Kidney (tissue), 14 donors: ENCODE data around the gene VHLL. TPM values are rescaled to one million over a fixed set of nuclear protein-coding genes. Genes with fewer than 3 reads are reported as not detected.

Experiments
- DNase-seq, 5 donors: peaks; one replicate each; pipeline ENCODE4 v3.0.0-alpha.2; 2013 to 2020
- FAIRE-seq: peaks from 2 replicates; lab custom pipeline; 2012; peaks lifted over from hg19 to GRCh38; lab: Jason Lieb, UNC
- H3K27ac ChIP-seq, 2 donors: one replicate each; pipeline ENCODE4 v1.7.0; 2013; ENCODE audit warnings: low read depth in 2 of 2, low read length in 2 of 2, inconsistent platforms in 1 of 2
- H3K27me3 ChIP-seq: one replicate; pipeline ENCODE4 v1.7.1; 2013; ENCODE audit warnings: low read length, inconsistent platforms; ENCODE audit not compliant: control insufficient read depth, insufficient read depth
- H3K36me3 ChIP-seq, 3 donors: one replicate each; pipeline versions ENCODE4 v1.7.0 to v1.7.1; 2013; ENCODE audit warnings: low read length in 3 of 3, control low read depth in 1 of 3, inconsistent platforms in 1 of 3; ENCODE audit not compliant: insufficient read depth in 3 of 3, control insufficient read depth in 2 of 3
- H3K4me1 ChIP-seq, 3 donors: one replicate each; pipeline versions ENCODE4 v1.7.0 to v1.7.1; 2013; ENCODE audit warnings: low read length in 3 of 3, inconsistent platforms in 1 of 3, low read depth in 1 of 3; ENCODE audit not compliant: control insufficient read depth in 2 of 3, insufficient read depth in 2 of 3
- H3K4me3 ChIP-seq, 3 donors: one replicate each; pipeline versions ENCODE4 v1.7.0 to v1.8.1; 2013; ENCODE audit warnings: low read length in 3 of 3, control low read depth in 1 of 3, inconsistent platforms in 1 of 3
- H3K9ac ChIP-seq, 3 donors: one replicate each; pipeline versions ENCODE4 v1.7.0 to v1.7.1; 2013; ENCODE audit warnings: low read length in 3 of 3, control low read depth in 1 of 3, inconsistent platforms in 1 of 3
- H3K9me3 ChIP-seq, 3 donors: one replicate each; pipeline versions ENCODE4 v1.7.0 to v1.7.1; 2013; ENCODE audit warnings: low read length in 3 of 3, control low read depth in 1 of 3, inconsistent platforms in 1 of 3; ENCODE audit not compliant: control insufficient read depth in 2 of 3, insufficient read depth in 1 of 3
- intact Hi-C: fragments of 100-400 bp; cut with DNase I; formaldehyde crosslinking; loops from one replicate; pipeline ENCODE4 v1.11.1; 2022
- polyA plus RNA-seq: library from polyadenylated mRNA; stranded (reverse); fragments of 350-450 nt; fragmentation: Illumina TruSeq; extraction: RNeasy Lipid Tissue Mini Kit (QIAGEN cat#74804); gene quantifications from one replicate; pipeline ENCODE4 v1.2.3, GENCODE V29; 2014; ENCODE audit warnings: low read depth, low replicate concordance; ENCODE audit not compliant: insufficient read depth
- total RNA-seq: library from RNA; stranded (reverse); fragmentation: NEBNext Ultra II Directional; extraction: Animal tissue kit (Norgen Biotek cat#: 25700); gene quantifications from one replicate; pipeline ENCODE4 v1.2.1, GENCODE V29; 2021
- TF ChIP-seq, protein P1 (sequence below): IDR thresholded peaks from 3 replicates; pipeline ENCODE4 v1.5.1; 2012; ENCODE audit warnings: mild to moderate bottlenecking, moderate library complexity, borderline replicate concordance; ENCODE audit not compliant: insufficient read depth; ENCODE audit errors: extremely low read depth
- donor health status: control.
- donor health status: control.
- donor health status: control.
- donor health status: control.
- donor health status: control.
- donor health status: DM: yes; HTN: yes; CAD: no.
- donor health status: Normal renal cell carcinoma (clear cell type).

VHLL gene
- total and polyA plus RNA-seq, 2 donors from 2014 or later, result not detected

DNA sequence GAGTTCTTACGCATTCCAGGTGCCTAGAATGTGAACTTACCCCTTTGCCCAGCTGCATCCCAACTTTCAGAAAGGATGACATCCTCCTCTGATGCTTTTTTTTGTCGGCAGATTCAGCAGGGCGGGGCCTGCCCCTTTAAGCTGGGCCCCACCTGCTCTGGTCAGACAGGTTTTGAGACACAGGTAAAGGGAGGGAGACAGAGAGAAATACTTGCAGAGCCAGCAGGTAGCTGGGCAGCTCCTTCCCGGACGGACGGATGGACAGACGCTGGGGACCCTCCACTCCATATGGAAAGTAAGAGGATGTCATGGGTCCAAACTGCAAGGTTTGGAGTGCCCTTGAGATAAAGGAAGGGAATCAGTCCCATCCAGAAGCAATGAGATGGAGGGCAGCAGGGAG lies 15.0 kb downstream of the VHLL start, which contains the start of gene TMEM79:
TSS of gene TMEM79 (plus strand) at position 214 of the 400 bp plus-strand sequence. CDS start 902 bp downstream, outside the sequence.
- Histone ChIP-seq H3K36me3 (peaks cover 0 to 5% (median 2%) of the 10 kb centered on the region in 3 donors), H3K4me3 (peak within 1 kb of the TSS; percentile 93 to 99 (median 98)), H3K4me1 (peaks cover 0 to 21% (median 18%) of the 10 kb centered on the region in 3 donors), H3K27ac (peak within 1 kb of the TSS in 1 of 2 donors; percentile 92), H3K9me3 (no peaks in the 10 kb centered on the region), H3K9ac (peak within 1 kb of the TSS; percentile 64 to 98 (median 78)), H3K27me3 (no peaks in the 10 kb centered on the region)
- TF ChIP-seq, protein P1, sequence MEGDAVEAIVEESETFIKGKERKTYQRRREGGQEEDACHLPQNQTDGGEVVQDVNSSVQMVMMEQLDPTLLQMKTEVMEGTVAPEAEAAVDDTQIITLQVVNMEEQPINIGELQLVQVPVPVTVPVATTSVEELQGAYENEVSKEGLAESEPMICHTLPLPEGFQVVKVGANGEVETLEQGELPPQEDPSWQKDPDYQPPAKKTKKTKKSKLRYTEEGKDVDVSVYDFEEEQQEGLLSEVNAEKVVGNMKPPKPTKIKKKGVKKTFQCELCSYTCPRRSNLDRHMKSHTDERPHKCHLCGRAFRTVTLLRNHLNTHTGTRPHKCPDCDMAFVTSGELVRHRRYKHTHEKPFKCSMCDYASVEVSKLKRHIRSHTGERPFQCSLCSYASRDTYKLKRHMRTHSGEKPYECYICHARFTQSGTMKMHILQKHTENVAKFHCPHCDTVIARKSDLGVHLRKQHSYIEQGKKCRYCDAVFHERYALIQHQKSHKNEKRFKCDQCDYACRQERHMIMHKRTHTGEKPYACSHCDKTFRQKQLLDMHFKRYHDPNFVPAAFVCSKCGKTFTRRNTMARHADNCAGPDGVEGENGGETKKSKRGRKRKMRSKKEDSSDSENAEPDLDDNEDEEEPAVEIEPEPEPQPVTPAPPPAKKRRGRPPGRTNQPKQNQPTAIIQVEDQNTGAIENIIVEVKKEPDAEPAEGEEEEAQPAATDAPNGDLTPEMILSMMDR, result no peak
- intact Hi-C loops, result no loop called here
- FAIRE-seq (no peak), DNase-seq (no peak)

DNA sequence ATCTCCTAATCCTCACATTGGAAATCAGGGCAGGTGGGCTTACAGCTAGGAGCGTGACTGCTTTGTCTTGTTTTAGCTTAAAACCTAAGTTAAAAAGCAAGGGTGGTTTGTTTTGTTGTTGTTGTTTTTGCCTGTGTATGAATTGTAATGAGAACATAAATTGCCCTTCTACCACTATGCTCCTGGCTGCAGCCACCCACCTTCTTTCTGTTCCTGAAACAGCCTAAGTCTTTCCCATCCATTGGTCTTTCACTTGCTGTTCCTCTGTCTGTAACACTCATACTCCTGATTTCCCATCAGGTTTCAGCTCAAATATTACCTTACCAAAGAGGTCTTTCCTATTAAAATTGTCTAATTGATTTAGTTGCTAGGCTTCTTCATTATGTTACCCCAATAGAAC lies 15.6 kb downstream of the VHLL start:
- DNase-seq (no peak), FAIRE-seq (no peak)
- peaks cover 0 to 21% (median 18%) of the 10 kb centered on the region in 3 donors for H3K4me1 ChIP-seq
- H3K9me3 ChIP-seq, result no peaks in the 10 kb centered on the region
- H3K27me3 ChIP-seq, result no peaks in the 10 kb centered on the region
- intact Hi-C loops, result no loop called here
- no peak overlapping the region for H3K27ac ChIP-seq
- H3K9ac ChIP-seq, result peak overlapping the region; percentile 64 to 98 (median 78)
- TF ChIP-seq, protein P1, result no peak
- H3K36me3 ChIP-seq, result peaks cover 3 to 7% (median 4%) of the 10 kb centered on the region in 3 donors
- peak overlapping the region; percentile 93 to 99 (median 98) for H3K4me3 ChIP-seq

DNA sequence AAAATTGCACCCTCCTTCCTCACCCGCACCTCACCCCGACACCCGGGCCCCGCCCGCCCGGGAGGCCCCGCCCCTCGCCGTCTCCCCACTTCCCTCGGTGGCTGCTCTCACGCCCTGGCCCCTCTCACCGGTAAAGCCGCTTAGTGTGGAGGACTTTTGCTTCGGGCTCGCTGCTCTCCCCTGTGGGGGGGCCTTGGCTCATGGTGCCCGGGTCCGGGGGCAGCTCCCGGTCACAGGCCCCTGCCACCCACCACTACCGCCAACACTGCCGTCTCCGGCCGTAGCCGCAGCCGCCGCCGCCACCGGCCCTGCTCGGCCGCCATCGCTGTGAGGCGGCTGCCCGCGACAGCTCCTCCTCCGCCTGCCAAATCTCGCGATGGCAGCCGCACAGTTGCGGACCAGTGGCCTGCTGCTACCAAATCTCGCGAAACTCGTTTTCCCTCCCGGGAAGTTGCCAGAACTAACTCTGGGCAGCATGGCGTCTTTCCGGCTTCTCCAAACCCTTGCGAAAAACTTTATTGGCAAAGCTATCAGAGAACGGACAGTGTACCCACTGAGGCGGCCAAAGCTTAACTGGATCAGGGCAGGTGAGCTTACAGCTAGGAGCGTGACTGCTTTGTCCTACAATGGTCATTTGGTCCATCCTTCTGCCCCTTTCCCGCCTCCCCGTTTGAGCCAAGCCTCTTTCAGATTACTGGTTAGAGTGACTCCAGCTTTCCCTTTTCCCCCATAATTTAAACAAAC lies 16.5 kb downstream of the VHLL start, which contains the start of gene SMG5:
TSS of gene SMG5 (minus strand) at position 347 of the 744 bp plus-strand sequence. CDS start at position 202, 145 bp downstream.
- H3K9me3 ChIP-seq, result no peaks in the 10 kb centered on the region
- H3K27ac ChIP-seq, result peak within 1 kb of the TSS; percentile 86 to 92
- H3K4me1 ChIP-seq, result peaks cover 0 to 21% (median 18%) of the 10 kb centered on the region in 3 donors
- peaks cover 3 to 16% (median 10%) of the 10 kb centered on the region in 3 donors for H3K36me3 ChIP-seq
- intact Hi-C loops, result no loop called here
- FAIRE-seq (peak; percentile 29), DNase-seq (peak; percentile 98 to 99 (median 99))
- TF ChIP-seq, protein P1, result no peak
- no peaks in the 10 kb centered on the region for H3K27me3 ChIP-seq
- peak within 1 kb of the TSS; percentile 93 to 99 (median 98) for H3K4me3 ChIP-seq
- H3K9ac ChIP-seq, result peak within 1 kb of the TSS; percentile 78 to 98 (median 83)
